ENCODE data around the gene TEX10.

DNA sequence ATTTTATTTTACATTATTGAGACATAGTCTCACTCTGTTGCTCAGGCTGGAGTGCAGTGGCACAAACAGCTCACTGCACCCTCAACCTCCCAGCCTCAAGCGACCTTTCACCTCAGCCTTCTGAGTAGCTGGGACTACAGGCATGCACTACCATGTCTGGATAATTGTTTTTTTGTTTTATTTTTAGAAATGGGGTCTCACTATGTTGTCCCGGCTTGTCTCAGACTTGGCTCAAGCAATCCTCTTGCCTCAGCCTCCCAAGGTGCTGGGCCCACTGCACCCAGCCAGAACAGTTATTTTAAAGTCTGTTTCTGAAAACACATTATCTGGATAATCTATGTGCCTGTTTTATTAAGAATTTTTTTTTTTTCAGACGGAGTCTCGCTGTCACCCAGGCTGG, 62.0 kb downstream of the TEX10 start:
- TF ChIP-seq, protein P1, sequence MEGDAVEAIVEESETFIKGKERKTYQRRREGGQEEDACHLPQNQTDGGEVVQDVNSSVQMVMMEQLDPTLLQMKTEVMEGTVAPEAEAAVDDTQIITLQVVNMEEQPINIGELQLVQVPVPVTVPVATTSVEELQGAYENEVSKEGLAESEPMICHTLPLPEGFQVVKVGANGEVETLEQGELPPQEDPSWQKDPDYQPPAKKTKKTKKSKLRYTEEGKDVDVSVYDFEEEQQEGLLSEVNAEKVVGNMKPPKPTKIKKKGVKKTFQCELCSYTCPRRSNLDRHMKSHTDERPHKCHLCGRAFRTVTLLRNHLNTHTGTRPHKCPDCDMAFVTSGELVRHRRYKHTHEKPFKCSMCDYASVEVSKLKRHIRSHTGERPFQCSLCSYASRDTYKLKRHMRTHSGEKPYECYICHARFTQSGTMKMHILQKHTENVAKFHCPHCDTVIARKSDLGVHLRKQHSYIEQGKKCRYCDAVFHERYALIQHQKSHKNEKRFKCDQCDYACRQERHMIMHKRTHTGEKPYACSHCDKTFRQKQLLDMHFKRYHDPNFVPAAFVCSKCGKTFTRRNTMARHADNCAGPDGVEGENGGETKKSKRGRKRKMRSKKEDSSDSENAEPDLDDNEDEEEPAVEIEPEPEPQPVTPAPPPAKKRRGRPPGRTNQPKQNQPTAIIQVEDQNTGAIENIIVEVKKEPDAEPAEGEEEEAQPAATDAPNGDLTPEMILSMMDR (IDR thresholded peaks at IDR 0.05), result no peak
- TF ChIP-seq POLR2A (IDR thresholded peaks at IDR 0.05), result no peak
